Fibroblast of upper back skin (primary cell): ENCODE measurements around the gene VSTM1.
"Not testable (repeated sequence)": the region's sequence is repeated elsewhere in the genome, so short reads cannot be mapped to it uniquely, and the experiment has no call there.

Source experiments
- DNase-seq: peaks from one replicate; pipeline ENCODE4 v3.0.0-alpha.2; 2013

Gene VSTM1

GRCh38 chr19:54069470-54069869 lies 5.8 kb upstream of the VSTM1 start:
- no peak for DNase-seq

DNA sequence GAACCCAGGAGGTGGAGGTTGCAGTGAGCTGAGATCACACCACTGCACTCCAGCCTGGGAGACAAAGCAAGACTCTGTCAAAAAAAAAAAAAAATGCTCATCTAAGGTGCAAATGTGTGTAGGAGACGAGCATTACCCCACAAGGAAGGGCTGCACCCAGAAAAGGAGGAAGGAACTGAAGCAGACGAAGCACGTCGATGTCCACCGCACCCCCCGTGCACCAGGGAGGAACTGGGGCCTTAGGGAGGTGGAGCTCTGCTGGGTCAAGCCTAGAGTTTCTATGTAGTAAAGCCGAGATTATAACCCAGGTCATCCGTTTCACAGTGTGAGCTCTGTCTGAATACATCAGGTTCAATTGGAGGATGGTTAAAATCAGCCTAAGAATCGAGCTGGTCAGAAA lies 1.1 kb downstream of the VSTM1 start:
- no peak for DNase-seq

DNA sequence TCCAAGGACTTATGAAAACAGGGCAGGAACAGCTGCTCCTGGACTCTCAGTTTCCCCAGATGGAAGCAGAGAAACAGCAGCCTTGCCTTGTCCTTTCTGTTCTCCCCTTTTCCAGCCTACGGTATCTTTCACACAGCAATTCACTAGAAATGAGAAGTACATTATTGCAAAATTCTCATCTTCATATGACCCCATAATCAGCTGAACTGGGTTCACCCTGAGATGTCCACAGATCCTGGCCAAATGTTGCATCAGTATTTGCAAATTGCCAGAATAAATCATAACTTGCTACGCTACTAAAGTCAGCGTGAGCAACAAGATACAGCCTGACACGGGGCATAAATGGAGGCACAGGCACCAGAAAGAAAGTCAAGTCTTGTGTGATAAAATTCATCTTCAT lies 16.1 kb downstream of the VSTM1 start:
- DNase-seq = no peak

- DNase-seq = no peak
Observed at GRCh38 chr19:54045771-54046170, 17.9 kb downstream of the VSTM1 start.

DNA sequence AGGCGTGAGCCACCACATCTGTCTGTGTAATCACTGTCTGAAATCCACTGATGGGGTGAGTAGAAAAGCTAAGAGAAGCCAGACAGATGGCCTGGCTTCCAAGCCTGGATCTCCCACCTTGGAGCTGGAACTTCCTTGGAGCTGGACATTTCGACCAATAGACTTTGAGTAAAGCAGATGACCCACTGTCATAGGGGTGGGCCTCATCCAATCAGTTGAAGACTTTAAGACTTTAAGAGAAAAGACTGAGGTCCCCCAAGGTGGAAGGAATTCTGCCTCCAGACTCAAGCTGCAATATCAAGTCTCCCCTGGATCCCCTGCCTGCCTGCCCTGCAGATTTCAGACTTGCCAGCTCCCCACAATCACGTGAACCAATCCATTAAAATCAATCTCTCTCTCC lies 20.7 kb downstream of the VSTM1 start:
- DNase-seq = no peak

DNA sequence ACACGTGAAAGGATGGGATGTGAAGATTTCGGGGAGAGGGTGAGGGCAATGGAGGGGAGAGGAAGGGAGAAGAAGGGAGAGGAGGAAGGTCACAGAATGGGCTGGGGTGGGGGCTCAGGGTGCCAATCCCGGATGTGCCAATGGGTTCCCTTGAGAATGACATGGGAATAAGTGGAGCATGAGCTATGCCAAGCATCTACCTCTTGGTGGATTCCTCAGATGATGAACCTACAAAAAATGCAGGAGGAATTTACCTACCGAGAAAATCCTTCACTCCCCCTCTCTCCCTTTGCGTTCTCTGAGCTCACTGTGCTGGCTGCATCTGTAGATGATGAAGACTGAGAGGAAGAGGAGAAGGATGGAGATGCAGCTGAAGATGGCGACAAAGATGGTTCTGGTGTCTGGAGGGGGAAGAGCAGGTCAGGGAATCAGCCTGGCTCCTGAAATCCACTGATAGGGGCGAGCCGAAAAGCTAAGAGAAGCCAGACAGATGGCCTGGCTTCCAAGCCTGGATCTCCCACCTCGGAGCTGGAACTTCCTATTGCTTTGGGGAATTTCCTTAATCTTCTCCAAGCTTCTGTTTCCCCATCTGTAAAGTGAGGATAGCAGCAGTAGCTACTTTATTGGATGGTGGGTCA lies 21.6 kb downstream of the VSTM1 start:
- DNase-seq = no peak

- no peak for DNase-seq
Observed at GRCh38 chr19:54040003-54040402, 23.7 kb downstream of the VSTM1 start.

DNA sequence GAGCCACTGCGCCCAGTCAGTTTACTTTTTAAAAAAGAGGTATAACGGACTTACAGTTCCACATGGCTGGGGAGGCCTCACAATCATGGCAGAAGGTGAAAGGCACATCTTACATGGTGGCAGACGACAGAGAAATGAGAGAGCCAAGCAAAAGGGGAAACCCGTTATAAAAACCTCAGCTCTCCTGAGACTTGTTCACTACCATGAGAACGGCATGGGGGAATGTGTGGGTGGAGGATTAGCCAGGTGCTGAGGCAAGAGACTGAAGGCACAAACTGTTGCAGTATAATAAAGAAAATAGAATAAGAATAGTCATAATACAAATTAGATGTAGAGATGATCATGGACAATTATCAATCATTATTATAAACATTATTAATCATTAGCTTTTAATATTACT lies 27.2 kb downstream of the VSTM1 start:
- DNase-seq = not testable (repeated sequence)

DNA sequence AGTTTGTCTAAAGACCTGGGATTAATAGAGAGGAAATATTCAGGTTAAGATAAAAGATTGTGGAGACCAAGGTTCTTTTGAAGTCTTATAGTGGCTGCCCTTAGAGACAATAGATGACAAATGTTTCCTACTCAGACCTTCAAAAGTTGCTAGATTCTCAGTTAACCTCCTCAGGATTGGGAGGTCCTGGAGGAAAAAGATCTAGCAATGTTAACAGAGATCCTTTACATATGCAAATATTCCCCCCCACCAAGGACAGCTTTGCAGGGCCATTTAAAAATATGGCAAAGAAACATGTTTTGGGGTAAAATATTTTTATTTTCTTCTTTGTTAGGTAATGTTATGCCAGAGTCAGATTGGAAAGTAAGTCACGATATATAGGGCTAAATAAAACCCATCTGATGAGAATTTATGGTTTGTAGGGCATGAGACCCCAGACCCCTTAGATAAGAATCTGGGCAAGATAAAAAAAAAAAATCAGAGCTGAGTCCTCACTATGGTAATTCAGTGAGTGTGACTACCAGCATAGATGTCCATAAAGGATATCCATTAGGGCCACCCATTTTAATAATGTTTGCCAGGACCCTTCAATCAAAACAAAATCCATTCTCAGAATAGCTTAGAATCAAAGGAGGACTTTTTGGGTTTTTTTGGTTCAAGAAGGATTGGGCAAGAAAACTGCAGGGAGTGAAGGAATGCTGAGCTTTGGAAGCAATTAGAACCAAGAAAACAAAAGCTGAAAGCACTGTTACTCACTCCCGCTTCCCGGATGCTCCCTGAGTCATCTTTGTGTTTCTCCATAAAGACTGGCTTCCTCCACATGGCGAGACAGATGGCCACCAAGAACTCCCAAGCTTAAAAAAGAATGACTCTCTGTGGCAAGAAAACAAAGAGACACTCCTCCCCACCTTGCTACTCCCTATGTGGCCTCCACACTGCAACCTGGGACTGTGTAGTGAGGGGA lies 28.2 kb downstream of the VSTM1 start:
- DNase-seq = peak; percentile 89

- no peak for DNase-seq
Observed at GRCh38 chr19:54030895-54031586, 32.7 kb downstream of the VSTM1 start.

- peak; percentile 58 for DNase-seq
Observed at GRCh38 chr19:54029930-54030490, 33.7 kb downstream of the VSTM1 start.

- no peak for DNase-seq
Observed at GRCh38 chr19:54029301-54029700, 34.4 kb downstream of the VSTM1 start.

DNA sequence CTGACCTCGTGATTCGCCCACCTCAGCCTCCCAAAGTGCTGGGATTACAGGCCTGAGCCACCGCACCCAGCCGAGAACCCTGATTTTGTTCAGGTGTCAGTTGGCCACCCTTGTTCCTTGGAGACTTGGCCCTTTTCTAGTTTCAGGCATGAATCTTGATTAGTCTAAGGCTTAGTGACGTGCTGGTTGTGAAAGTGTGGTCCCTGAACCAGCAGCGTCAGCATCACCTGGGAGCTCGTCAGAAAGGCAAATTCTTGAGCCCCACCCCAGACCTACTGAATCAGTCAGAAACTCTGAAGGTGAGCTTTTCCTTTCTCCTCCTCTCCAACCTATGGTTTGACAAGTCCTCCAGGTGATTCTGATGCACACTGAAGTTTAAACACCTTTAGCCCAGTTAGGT lies 37.0 kb downstream of the VSTM1 start:
- no peak for DNase-seq

DNA sequence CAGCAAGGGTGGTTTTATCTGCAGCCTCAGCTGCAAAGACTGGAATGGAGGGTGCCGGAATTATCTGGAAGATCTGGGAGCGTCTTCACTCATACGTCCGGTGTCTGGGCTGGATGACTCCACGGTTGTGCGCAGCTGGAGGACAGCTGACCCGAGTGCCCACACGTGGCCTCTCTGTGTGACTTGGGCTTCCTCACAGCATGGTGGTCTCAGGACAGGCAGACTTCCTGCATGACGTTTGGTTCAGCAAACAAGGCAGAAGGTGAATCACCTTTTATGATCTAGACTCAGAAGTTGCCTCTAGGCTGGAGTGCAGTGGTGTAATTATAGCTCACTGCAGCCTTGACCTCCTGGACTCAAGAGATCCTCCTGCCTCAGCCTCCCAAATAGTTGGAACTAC lies 39.0 kb downstream of the VSTM1 start:
- no peak for DNase-seq

DNA sequence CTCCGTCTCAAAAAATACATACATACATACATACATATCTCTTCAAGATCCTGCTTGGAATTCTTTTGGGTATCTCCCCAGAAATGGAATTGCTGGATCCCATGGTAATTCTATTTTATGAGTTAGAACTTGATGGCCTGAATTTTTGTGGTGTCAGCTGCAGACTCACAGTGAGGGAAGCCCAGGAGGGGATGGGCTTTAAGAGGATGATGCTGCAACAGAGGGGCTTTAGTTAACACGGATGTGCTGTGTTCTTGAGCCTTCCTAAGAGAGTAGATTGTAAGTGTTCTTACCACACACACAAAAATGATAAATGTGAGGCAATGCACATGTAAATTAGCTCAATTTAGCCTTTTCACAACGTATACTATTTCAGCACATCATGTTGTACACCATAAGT lies 40.5 kb downstream of the VSTM1 start:
- DNase-seq = no peak

GRCh38 chr19:54021932-54022331 lies 41.8 kb downstream of the VSTM1 start:
- no peak for DNase-seq

DNA sequence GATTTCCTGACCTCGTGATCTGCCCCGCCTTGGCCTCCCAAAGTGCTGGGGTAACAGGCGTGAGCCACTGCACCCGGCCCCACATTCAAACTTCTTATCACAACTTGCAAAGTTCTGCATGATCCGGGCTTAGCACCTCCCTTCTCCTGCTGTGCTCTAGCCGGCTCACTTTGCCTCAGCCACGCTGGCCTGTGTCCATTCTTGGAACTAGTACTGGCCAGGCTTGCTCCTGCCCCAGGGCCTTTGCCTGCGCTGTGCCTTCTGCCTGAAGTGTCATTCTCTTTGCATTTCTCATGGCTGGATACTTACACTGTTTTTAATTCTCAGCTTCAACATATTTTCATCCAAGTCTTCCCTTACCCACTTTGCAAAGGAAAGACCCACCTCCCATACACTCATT lies 42.3 kb downstream of the VSTM1 start:
- DNase-seq = no peak

DNA sequence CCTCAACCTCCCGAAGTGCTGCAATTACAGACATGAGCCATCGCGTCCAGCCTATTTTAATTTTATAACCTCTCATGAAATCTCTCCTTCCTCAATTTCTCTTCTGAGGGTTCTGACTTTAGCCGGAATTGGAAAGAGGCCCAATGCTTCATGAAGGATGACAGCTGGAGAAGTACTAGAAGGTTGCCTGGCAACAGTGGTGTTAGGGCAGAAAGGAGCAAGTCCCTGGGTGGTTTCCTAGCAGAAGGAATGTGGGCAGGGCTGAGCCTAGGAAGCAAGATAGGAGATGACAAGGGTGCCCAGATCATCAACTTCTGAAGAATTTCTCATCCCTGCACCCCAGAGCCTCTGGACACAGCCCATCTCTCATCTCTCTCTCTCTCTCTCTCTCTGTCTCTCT lies 46.4 kb downstream of the VSTM1 start:
- peak; percentile 13 for DNase-seq

GRCh38 chr19:54014920-54015560 lies 48.7 kb downstream of the VSTM1 start:
- DNase-seq = no peak

DNA sequence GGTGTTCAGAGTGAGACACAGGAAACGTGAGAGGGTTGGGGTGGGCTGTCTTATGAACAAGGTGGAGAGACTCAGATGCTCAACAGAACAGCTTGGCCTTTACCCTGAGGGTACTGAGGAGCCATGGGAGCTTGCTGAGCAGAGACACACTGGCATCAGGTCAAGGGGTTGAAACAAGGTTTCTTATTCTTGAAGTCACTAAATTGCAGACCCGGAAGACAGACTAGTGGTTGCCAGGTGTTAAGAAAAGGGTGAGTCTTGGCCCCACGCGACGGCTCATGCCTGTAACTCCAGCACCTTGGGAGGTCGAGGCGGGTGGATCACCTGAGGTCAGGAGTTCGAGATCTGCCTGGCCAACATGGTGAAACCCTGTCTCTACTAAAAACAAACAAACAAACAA lies 49.8 kb downstream of the VSTM1 start:
- DNase-seq = no peak

- DNase-seq = no peak
Observed at GRCh38 chr19:54011507-54012211, 52.0 kb downstream of the VSTM1 start.

- DNase-seq = no peak
Observed at GRCh38 chr19:54010474-54010873, 53.2 kb downstream of the VSTM1 start.
